CD14-positive monocyte (primary cell): ENCODE measurements around the gene CAMK4. TPM values are rescaled to one million over a fixed set of nuclear protein-coding genes. Genes with fewer than 3 reads are reported as not detected.

ENCODE experiments used
- DNase-seq, 3 donors: peaks; one replicate each; pipeline ENCODE4 v3.0.0-alpha.2; 2011 to 2022
- H2AFZ ChIP-seq: 2 replicates; pipeline ENCODE4 v1.6.0; 2012; ENCODE audit warnings: mild to moderate bottlenecking, low read depth, low read length, inconsistent platforms; ENCODE audit not compliant: insufficient read depth, poor library complexity, severe bottlenecking
- H3K27ac ChIP-seq, 2 donors: 1 replicate in 1 of 2; 2 replicates in 1 of 2; pipeline ENCODE4 v1.5.1; 2012 to 2013; ENCODE audit warnings: low read length in 2 of 2, control low read depth in 1 of 2, inconsistent platforms in 1 of 2, low read depth in 1 of 2, mild to moderate bottlenecking in 1 of 2
- H3K27me3 ChIP-seq, 2 donors: one replicate each; pipeline versions ENCODE4 v1.6.0 to v1.6.1; 2011 to 2013; ENCODE audit warnings: low read length in 2 of 2; ENCODE audit not compliant: control insufficient read depth in 2 of 2, insufficient read depth in 2 of 2
- H3K36me3 ChIP-seq, 2 donors: replicated peaks in 1 of 2; 1 replicate in 1 of 2; 2 replicates in 1 of 2; pipeline versions ENCODE4 v1.5.1 to v1.6.1; 2012 to 2013; ENCODE audit warnings: low read length in 2 of 2, control low read depth in 1 of 2, inconsistent platforms in 1 of 2, mild to moderate bottlenecking in 1 of 2; ENCODE audit not compliant: insufficient read depth in 2 of 2, control insufficient read depth in 1 of 2
- H3K4me1 ChIP-seq, 2 donors: 1 replicate in 1 of 2; 2 replicates in 1 of 2; pipeline versions ENCODE4 v1.5.1 to v1.6.1; 2012 to 2013; ENCODE audit warnings: low read length in 2 of 2, control low read depth in 1 of 2, inconsistent platforms in 1 of 2, mild to moderate bottlenecking in 1 of 2, moderate library complexity in 1 of 2; ENCODE audit not compliant: insufficient read depth in 2 of 2, control insufficient read depth in 1 of 2
- H3K4me2 ChIP-seq: replicated peaks from 2 replicates; pipeline ENCODE3; 2012; ENCODE audit warnings: low read length, moderate library complexity, mild to moderate bottlenecking; ENCODE audit not compliant: poor library complexity, severe bottlenecking; ENCODE audit errors: extremely low read depth
- H3K4me3 ChIP-seq, 3 experiments: fragments of 200-600 bp in 1 of 3; sonication (generic) in 1 of 3; replicated peaks in 1 of 3; 1 replicate in 2 of 3; 2 replicates in 1 of 3; pipeline ENCODE4 v1.5.1; 2011 to 2013; ENCODE audit warnings: low read length in 3 of 3, mild to moderate bottlenecking in 3 of 3, control low read depth in 2 of 3, low read depth in 2 of 3, inconsistent platforms in 1 of 3, moderate library complexity in 1 of 3
- H3K79me2 ChIP-seq: 2 replicates; pipeline ENCODE4 v1.6.0; 2012; ENCODE audit warnings: mild to moderate bottlenecking, control low read depth, inconsistent platforms, low read length, moderate library complexity; ENCODE audit not compliant: insufficient read depth
- H3K9ac ChIP-seq: 2 replicates; pipeline ENCODE4 v1.6.0; 2017; ENCODE audit warnings: low read length, mild to moderate bottlenecking; ENCODE audit not compliant: insufficient read depth, poor library complexity, severe bottlenecking
- H3K9me3 ChIP-seq, 2 donors: replicated peaks in 1 of 2; 1 replicate in 1 of 2; 2 replicates in 1 of 2; pipeline versions ENCODE4 v1.5.1 to v1.6.1; 2012 to 2013; ENCODE audit warnings: low read length in 2 of 2, control low read depth in 1 of 2; ENCODE audit not compliant: control insufficient read depth in 1 of 2, insufficient read depth in 1 of 2
- H4K20me1 ChIP-seq: 2 replicates; pipeline ENCODE4 v1.6.0; 2012; ENCODE audit warnings: mild to moderate bottlenecking, low read length, control low read depth, moderate library complexity; ENCODE audit not compliant: insufficient read depth
- H3K27ac Mint-ChIP-seq, 7 donors: one replicate each; pipeline ENCODE4 v1.8.0; 2020; ENCODE audit warnings: mild to moderate bottlenecking in 7 of 7, mixed read lengths in 7 of 7, moderate library complexity in 6 of 7, inconsistent platforms in 2 of 7
- H3K27me3 Mint-ChIP-seq, 3 donors: one replicate each; pipeline ENCODE4 v1.8.0; 2021 to 2022; ENCODE audit warnings: low read depth in 3 of 3, mild to moderate bottlenecking in 3 of 3, mixed read lengths in 3 of 3, moderate library complexity in 3 of 3, inconsistent platforms in 1 of 3
- H3K36me3 Mint-ChIP-seq, 2 donors: one replicate each; pipeline ENCODE4 v1.8.0; 2020; ENCODE audit warnings: mixed read lengths in 2 of 2, inconsistent platforms in 1 of 2, mild to moderate bottlenecking in 1 of 2
- H3K4me1 Mint-ChIP-seq: one replicate; pipeline ENCODE4 v1.8.0; 2020; ENCODE audit warnings: mild to moderate bottlenecking, mixed read lengths
- H3K4me3 Mint-ChIP-seq, 2 donors: one replicate each; pipeline ENCODE4 v1.8.0; 2020; ENCODE audit warnings: mild to moderate bottlenecking in 2 of 2, mixed read lengths in 2 of 2, moderate library complexity in 1 of 2
- H3K9me3 Mint-ChIP-seq, 7 donors: one replicate each; pipeline ENCODE4 v1.8.0; 2020 to 2022; ENCODE audit warnings: mixed read lengths in 7 of 7, mild to moderate bottlenecking in 6 of 7, moderate library complexity in 6 of 7, inconsistent platforms in 2 of 7
- WGBS: methylation state at CpG from one replicate; pipeline ENCODE4 v1.1.5; 2013; ENCODE audit warnings: missing lambda C conversion rate; ENCODE audit not compliant: insufficient coverage; 5-methylcytosine and 5-hydroxymethylcytosine counted together
- intact Hi-C, 2 donors: fragments of 100-400 bp; cut with micrococcal nuclease; formaldehyde crosslinking; loops; one replicate each; pipeline versions ENCODE4 v1.15.0 to v1.15.1; 2023
- polyA plus RNA-seq, 3 donors: library from polyadenylated mRNA; depleted of rRNA in 1 of 3; unstranded in 2 of 3; stranded (reverse) in 1 of 3; fragments of 300-500 nt in 2 of 3; fragments of >200 nt in 1 of 3; fragmentation: Illumina TruSeq in 2 of 3; gene quantifications; 1 replicate in 2 of 3; 2 replicates in 1 of 3; pipeline ENCODE4 v1.2.3, GENCODE V29; 2012 to 2021
- TF ChIP-seq, protein P1 (sequence below): fragments of 200-600 bp; IDR thresholded peaks from one replicate; pipeline ENCODE4 v1.8.0; 2022; ENCODE audit warnings: antibody characterized with exemption, mild to moderate bottlenecking

Gene CAMK4
- polyA plus RNA-seq, 3 donors: 0.24 to 0.28 TPM; not detected in 1

DNA sequence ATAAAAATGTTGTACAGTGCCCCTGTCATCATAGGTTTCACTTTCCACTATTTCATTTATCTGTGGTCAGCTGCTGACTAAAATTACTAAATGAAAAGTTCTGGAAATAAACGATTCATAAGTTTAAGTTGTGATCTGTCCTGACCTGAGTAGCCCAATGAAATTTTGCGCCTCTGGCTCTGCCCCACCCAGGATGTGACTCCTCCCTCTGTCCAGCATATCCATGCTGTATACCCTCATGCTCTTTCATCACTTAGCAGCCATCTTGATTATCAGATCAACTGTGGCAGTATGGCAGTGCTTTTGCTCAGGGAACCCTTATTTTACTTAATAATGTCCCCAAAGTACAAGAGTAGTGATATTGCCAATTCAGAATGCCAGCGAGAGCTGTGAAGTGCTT lies 190.9 kb downstream of the CAMK4 start:
- intact Hi-C loops: no loop called here
- Mint-ChIP-seq H3K4me1 (no peaks in the 10 kb centered on the region), H3K27ac (no peak overlapping the region), H3K36me3 (no peaks in the 10 kb centered on the region), H3K27me3 (peaks cover 0 to 4% (median 3%) of the 10 kb centered on the region in 3 donors), H3K9me3 (no peaks in the 10 kb centered on the region), H3K4me3 (no peak overlapping the region)
- Histone ChIP-seq H3K9me3 (no peaks in the 10 kb centered on the region), H3K27me3 (no peaks in the 10 kb centered on the region), H3K79me2 (no peaks in the 10 kb centered on the region), H2AFZ (no peak overlapping the region), H3K4me1 (no peaks in the 10 kb centered on the region), H4K20me1 (no peaks in the 10 kb centered on the region), H3K27ac (no peak overlapping the region), H3K36me3 (no peaks in the 10 kb centered on the region), H3K4me2 (no peak overlapping the region), H3K9ac (no peak overlapping the region), H3K4me3 (no peak overlapping the region)
- 100% methylated on average over 2 of the region's 3 CpGs for WGBS
- DNase-seq: no peak
- TF ChIP-seq, protein P1, sequence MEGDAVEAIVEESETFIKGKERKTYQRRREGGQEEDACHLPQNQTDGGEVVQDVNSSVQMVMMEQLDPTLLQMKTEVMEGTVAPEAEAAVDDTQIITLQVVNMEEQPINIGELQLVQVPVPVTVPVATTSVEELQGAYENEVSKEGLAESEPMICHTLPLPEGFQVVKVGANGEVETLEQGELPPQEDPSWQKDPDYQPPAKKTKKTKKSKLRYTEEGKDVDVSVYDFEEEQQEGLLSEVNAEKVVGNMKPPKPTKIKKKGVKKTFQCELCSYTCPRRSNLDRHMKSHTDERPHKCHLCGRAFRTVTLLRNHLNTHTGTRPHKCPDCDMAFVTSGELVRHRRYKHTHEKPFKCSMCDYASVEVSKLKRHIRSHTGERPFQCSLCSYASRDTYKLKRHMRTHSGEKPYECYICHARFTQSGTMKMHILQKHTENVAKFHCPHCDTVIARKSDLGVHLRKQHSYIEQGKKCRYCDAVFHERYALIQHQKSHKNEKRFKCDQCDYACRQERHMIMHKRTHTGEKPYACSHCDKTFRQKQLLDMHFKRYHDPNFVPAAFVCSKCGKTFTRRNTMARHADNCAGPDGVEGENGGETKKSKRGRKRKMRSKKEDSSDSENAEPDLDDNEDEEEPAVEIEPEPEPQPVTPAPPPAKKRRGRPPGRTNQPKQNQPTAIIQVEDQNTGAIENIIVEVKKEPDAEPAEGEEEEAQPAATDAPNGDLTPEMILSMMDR: no peak

DNA sequence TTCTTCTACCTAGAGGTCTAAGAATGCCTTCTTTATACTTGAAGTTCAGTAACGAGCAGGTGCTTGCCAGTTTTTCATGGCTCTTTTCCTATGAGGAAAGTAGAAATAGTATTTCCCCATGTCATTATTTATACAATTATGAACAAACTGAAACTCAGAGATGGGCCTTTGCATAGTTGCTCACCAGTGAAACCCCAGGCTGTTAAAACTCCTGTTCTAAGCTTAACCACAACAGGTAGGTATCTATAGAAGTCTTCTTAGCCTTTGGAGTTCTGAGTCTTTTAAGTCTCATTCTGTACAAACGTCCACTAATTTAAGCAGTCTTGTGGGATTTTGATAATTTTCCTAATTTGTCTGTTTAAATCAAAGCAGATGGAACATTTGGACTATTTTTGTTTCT lies 198.1 kb downstream of the CAMK4 start:
- no peaks in the 10 kb centered on the region for H3K79me2 ChIP-seq
- intact Hi-C loops: no loop called here
- H3K27me3 ChIP-seq: no peaks in the 10 kb centered on the region
- TF ChIP-seq, protein P1: no peak
- no peak overlapping the region for H3K4me3 Mint-ChIP-seq
- H4K20me1 ChIP-seq: no peaks in the 10 kb centered on the region
- H3K4me1 ChIP-seq: no peaks in the 10 kb centered on the region
- H2AFZ ChIP-seq: no peak overlapping the region
- peaks cover 0 to 1% (median under 1%) of the 10 kb centered on the region in 3 donors for H3K27me3 Mint-ChIP-seq
- no peak for DNase-seq
- H3K4me1 Mint-ChIP-seq: no peaks in the 10 kb centered on the region
- no peak overlapping the region for H3K9ac ChIP-seq
- H3K36me3 Mint-ChIP-seq: no peaks in the 10 kb centered on the region
- no peaks in the 10 kb centered on the region for H3K9me3 ChIP-seq
- H3K4me2 ChIP-seq: no peak overlapping the region
- H3K4me3 ChIP-seq: no peak overlapping the region
- H3K36me3 ChIP-seq: no peaks in the 10 kb centered on the region
- WGBS: no CpG with 5 or more reads among the region's 2 CpGs
- H3K27ac Mint-ChIP-seq: no peak overlapping the region
- no peak overlapping the region for H3K27ac ChIP-seq
- H3K9me3 Mint-ChIP-seq: peaks cover 0 to 8% (median 2%) of the 10 kb centered on the region in 7 donors
